Omental fat pad (tissue), 4 donors: ENCODE results near the gene PDE3B. TPM values are rescaled to one million over a fixed set of nuclear protein-coding genes. Genes with fewer than 3 reads are reported as not detected.

Source experiments
- ATAC-seq: fragments of 150-250 bp; one replicate; pipeline ENCODE4 v1.9.1; 2016; ENCODE audit warnings: mild to moderate bottlenecking, moderate library complexity; ENCODE audit not compliant: low FRiP score
- DNase-seq: peaks from one replicate; pipeline ENCODE4 v3.0.0-alpha.2; 2019; ENCODE audit warnings: low spot score
- CTCF ChIP-seq, 3 donors: fragments of 450-650 bp; IDR thresholded peaks; one replicate each; pipeline ENCODE4 v1.5.1; 2016 to 2017; ENCODE audit warnings: antibody characterized with exemption in 3 of 3, mild to moderate bottlenecking in 3 of 3, moderate library complexity in 2 of 3
- total RNA-seq, 4 donors: library from RNA; depleted of rRNA; stranded (reverse); fragments of >200 nt; gene quantifications; one replicate each; pipeline ENCODE4 v1.1.0, GENCODE V29; 2016

The PDE3B gene
- total RNA-seq, 4 donors from 2014 or later: 83.7 to 194 (median 94.5) TPM

- ATAC-seq (no peak), DNase-seq (no peak)
- TF ChIP-seq CTCF (IDR thresholded peaks at IDR 0.05): no peak
Observed at GRCh38 chr11:14669499-14669898, 25.9 kb downstream of the PDE3B start.

GRCh38 chr11:14669958-14670357 is 26.4 kb downstream of the PDE3B start:
- DNase-seq (no peak), ATAC-seq (no peak)
- no peak for TF ChIP-seq CTCF (IDR thresholded peaks at IDR 0.05)

GRCh38 chr11:14672635-14673034 is 29.0 kb downstream of the PDE3B start:
- DNase-seq (no peak), ATAC-seq (no peak)
- TF ChIP-seq CTCF (IDR thresholded peaks at IDR 0.05): no peak

GRCh38 chr11:14673421-14673820 is 29.8 kb downstream of the PDE3B start:
- ATAC-seq (no peak), DNase-seq (no peak)
- no peak for TF ChIP-seq CTCF (IDR thresholded peaks at IDR 0.05)

- no peak for ATAC-seq
- no peak for TF ChIP-seq CTCF (IDR thresholded peaks at IDR 0.05)
- no peak for DNase-seq
Observed at GRCh38 chr11:14673824-14674405, 30.3 kb downstream of the PDE3B start.

GRCh38 chr11:14676068-14676467 is 32.5 kb downstream of the PDE3B start:
- TF ChIP-seq CTCF (IDR thresholded peaks at IDR 0.05): no peak
- DNase-seq (no peak), ATAC-seq (no peak)

GRCh38 chr11:14677146-14677545 is 33.5 kb downstream of the PDE3B start:
- no peak for TF ChIP-seq CTCF (IDR thresholded peaks at IDR 0.05)
- ATAC-seq: no peak

More at GRCh38 chr11:14677146-14677545, 33.5 kb downstream of the PDE3B start:
- no peak for DNase-seq
